ENCODE results near the gene CLK4. TPM values are rescaled to one million over a fixed set of nuclear protein-coding genes. Genes with fewer than 3 reads are reported as not detected.

Gene CLK4
- total and polyA plus RNA-seq, 10 donors, result 30.2 to 95.9 (median 53.5) TPM

DNA sequence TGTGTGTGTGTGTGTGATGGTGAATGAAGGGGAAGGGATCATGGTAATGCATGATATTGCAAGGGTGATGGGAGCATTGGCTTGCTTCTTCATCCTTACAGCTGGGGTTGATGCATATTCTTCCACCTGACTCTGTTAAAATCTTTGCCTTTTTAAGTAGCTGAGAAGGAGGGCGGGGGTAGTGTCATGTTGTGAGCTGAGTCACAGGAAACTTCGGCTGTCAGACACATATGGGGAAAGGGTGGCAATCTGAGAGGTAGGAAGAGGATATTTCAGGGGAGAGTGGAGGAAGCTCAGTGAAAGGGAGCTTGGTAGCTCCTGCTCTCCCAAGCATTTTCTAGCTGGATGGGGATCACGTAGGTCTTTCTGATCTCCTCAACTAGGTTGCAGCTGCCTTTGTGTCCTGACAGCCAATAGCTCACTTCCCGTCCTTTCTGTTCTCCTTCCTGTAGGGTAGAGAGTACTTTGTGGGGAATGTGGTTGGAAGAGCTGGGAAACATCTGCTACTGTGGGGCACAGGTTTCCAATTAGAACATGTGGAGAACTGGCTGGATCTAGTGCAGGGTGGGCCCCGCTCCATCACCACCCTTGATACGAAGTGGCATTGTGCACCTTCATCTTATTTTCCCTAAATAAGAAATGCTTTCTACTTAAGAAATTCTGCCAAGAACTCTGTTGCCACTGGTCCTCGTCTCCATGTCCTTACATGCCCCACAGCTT, 18.1 kb upstream of the CLK4 start:
- peaks cover 0 to 29% (median under 1%) of the 10 kb centered on the region in 8 donors for H3K9me3 ChIP-seq
- intact Hi-C loops (cut with DNase I; ENCODE audit: low total_unique reads), result no loop called here
- no peaks in the 10 kb centered on the region for H3K36me3 ChIP-seq
- H3K4me1 ChIP-seq, result no peaks in the 10 kb centered on the region
- no peak overlapping the region for H3K27ac ChIP-seq
- TF ChIP-seq POLR2A (IDR thresholded peaks at IDR 0.05) (no peak), POLR2AphosphoS5 (IDR thresholded peaks at IDR 0.05) (no peak)
- TF ChIP-seq, protein P1, sequence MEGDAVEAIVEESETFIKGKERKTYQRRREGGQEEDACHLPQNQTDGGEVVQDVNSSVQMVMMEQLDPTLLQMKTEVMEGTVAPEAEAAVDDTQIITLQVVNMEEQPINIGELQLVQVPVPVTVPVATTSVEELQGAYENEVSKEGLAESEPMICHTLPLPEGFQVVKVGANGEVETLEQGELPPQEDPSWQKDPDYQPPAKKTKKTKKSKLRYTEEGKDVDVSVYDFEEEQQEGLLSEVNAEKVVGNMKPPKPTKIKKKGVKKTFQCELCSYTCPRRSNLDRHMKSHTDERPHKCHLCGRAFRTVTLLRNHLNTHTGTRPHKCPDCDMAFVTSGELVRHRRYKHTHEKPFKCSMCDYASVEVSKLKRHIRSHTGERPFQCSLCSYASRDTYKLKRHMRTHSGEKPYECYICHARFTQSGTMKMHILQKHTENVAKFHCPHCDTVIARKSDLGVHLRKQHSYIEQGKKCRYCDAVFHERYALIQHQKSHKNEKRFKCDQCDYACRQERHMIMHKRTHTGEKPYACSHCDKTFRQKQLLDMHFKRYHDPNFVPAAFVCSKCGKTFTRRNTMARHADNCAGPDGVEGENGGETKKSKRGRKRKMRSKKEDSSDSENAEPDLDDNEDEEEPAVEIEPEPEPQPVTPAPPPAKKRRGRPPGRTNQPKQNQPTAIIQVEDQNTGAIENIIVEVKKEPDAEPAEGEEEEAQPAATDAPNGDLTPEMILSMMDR (IDR thresholded peaks at IDR 0.05 in 8 of 11, conservative IDR thresholded peaks at IDR 0.05 in 3 of 11), result no peak
- DNase-seq, result no peak
- H3K4me3 ChIP-seq, result no peak overlapping the region
- H3K27me3 ChIP-seq (replicated peaks in 1 of 7), result no peaks in the 10 kb centered on the region
- 53 to 63% (median 56%) methylated on average over 7 of the region's 7 CpGs for WGBS, 5 donors

DNA sequence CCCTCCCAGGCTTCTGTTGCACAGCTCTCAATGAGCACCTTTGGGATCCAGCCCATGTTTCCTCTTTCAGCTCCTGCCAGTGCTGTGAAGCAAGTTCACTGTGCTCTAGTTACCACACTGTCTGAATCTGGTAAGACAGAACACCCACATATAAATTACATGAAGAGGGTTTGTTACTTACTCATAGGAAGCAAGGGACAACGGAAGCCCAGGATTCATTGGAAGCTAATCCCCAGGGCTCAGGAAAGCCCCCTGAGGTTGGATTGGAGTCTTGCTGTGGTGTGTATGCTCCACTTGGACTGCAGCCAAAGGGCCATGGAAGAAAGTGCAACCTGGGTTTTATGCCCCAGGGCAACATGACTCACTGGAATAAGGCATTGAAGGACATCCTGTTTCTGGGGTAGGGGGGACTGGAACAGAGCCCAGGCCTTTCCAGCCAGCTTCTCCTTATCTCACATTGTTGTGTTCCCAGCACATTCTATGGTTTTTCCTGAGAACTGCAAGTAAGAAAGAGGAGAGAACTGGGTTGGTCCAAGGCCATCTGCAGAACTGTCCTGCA, 15.6 kb upstream of the CLK4 start:
- Histone ChIP-seq H3K4me3 (no peak overlapping the region), H3K27me3 (replicated peaks in 1 of 7) (no peaks in the 10 kb centered on the region), H3K27ac (no peak overlapping the region), H3K4me1 (peaks cover 0 to 6% (median 0%) of the 10 kb centered on the region in 6 donors), H3K9me3 (peaks cover 0 to 24% (median 0%) of the 10 kb centered on the region in 8 donors), H3K36me3 (no peaks in the 10 kb centered on the region)
- DNase-seq, result no peak
- TF ChIP-seq, protein P1 (IDR thresholded peaks at IDR 0.05 in 8 of 11, conservative IDR thresholded peaks at IDR 0.05 in 3 of 11), result no peak
- TF ChIP-seq POLR2A (IDR thresholded peaks at IDR 0.05) (no peak), POLR2AphosphoS5 (IDR thresholded peaks at IDR 0.05) (no peak)
- WGBS, 5 donors, result 56 to 100% (median 83%) methylated on average over 1 of the region's 1 CpG
- intact Hi-C loops (cut with DNase I; ENCODE audit: low total_unique reads), result no loop called here

DNA sequence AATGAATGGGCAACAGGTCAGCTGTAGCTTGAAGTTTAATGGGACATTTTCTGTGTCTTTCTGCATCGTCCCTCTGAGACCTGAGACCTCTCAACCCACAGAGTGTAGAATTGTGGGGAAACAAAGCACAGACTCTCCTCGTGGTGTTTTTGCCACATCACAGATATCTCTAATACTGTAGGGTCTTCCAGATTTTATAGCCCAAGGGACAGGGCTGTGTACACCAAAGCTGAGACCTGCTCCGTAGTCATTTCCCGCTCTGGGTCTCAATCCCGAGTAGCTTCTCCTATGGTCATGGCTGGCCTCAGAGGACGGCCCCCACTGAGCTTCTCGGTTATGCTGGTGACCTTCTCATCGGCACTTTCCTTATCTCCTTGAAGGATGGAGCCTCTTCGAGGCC, 14.9 kb upstream of the CLK4 start:
- WGBS, 5 donors, result 65 to 82% (median 72%) methylated on average over 9 of the region's 9 CpGs
- Histone ChIP-seq H3K27ac (no peak overlapping the region), H3K9me3 (peaks cover 0 to 24% (median 0%) of the 10 kb centered on the region in 8 donors), H3K36me3 (no peaks in the 10 kb centered on the region), H3K4me1 (peaks cover 0 to 7% (median 0%) of the 10 kb centered on the region in 6 donors), H3K4me3 (no peak overlapping the region), H3K27me3 (replicated peaks in 1 of 7) (no peaks in the 10 kb centered on the region)
- TF ChIP-seq, protein P1 (IDR thresholded peaks at IDR 0.05 in 8 of 11, conservative IDR thresholded peaks at IDR 0.05 in 3 of 11), result no peak
- no peak for TF ChIP-seq POLR2AphosphoS5 (IDR thresholded peaks at IDR 0.05)
- TF ChIP-seq POLR2A (IDR thresholded peaks at IDR 0.05), result no peak
- no peak for DNase-seq
- intact Hi-C loops (cut with DNase I; ENCODE audit: low total_unique reads), result no loop called here

DNA sequence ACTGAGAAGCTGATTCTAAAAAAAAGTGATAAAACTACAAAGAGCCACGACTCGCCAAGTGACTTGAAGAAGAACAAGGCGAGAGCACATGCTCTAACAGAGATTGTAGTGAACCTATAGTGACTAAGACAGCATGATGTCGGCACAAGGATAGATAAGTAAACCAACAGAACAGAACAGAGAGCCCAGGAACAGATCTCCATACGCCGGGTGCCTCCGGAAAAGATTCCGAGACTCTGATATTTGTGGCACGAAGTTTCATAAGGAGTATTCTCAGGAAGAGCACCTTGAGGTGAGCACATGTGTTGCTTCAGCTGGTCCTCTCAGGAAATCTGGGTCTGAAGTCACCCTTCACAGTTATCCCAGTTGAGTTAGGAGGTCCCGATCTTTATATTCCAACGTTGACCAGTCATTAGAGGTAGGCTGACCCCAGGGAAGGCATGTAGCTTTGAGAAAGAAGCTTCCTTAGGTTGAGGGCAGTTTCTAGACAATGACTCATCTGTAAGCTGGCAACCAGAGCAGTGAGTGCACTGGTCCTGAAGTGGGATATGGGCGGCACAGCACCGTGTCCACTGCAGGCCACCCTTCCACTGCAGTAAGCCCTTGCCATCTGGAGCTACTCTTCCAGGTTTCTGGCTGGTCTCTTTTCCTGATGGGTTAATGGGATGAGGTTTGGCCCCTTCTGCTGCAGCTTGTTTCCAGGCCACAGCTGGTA, 13.6 kb upstream of the CLK4 start:
- Histone ChIP-seq H3K4me1 (peaks cover 0 to 7% (median 0%) of the 10 kb centered on the region in 6 donors), H3K9me3 (peaks cover 0 to 24% (median 0%) of the 10 kb centered on the region in 8 donors), H3K27ac (no peak overlapping the region), H3K36me3 (no peaks in the 10 kb centered on the region), H3K4me3 (no peak overlapping the region), H3K27me3 (replicated peaks in 1 of 7) (no peaks in the 10 kb centered on the region)
- intact Hi-C loops (cut with DNase I; ENCODE audit: low total_unique reads), result no loop called here
- TF ChIP-seq POLR2AphosphoS5 (IDR thresholded peaks at IDR 0.05), result no peak
- no peak for TF ChIP-seq POLR2A (IDR thresholded peaks at IDR 0.05)
- TF ChIP-seq, protein P1 (IDR thresholded peaks at IDR 0.05 in 8 of 11, conservative IDR thresholded peaks at IDR 0.05 in 3 of 11), result no peak
- DNase-seq, result no peak
- 88 to 89% (median 89%) methylated on average over 13 of the region's 13 CpGs for WGBS, 5 donors
